Vagina (tissue), 2 donors: ENCODE results near the gene ZNF521.

Source experiments
- POLR2A ChIP-seq, 2 donors: fragments of 450-650 bp; IDR thresholded peaks; one replicate each; pipeline ENCODE4 v1.6.1; 2017; ENCODE audit warnings: antibody characterized with exemption in 2 of 2, mild to moderate bottlenecking in 2 of 2, moderate library complexity in 2 of 2
- POLR2AphosphoS5 ChIP-seq, 2 donors: sonication (generic); formaldehyde crosslinking; IDR thresholded peaks; one replicate each; pipeline ENCODE4 v1.9.0; 2017; ENCODE audit warnings: antibody characterized with exemption in 2 of 2, mild to moderate bottlenecking in 2 of 2, low read depth in 1 of 2; ENCODE audit not compliant: insufficient read depth in 1 of 2
- TF ChIP-seq, protein P1 (sequence below), 3 experiments: fragments of 450-650 bp in 2 of 3; fragments of 200-600 bp in 1 of 3; sonication (generic) in 1 of 3; IDR thresholded peaks; one replicate each; pipeline ENCODE4 v1.5.1; 2017 to 2019; ENCODE audit warnings: antibody characterized with exemption in 3 of 3, mild to moderate bottlenecking in 2 of 3, moderate library complexity in 2 of 3

- TF ChIP-seq POLR2A (IDR thresholded peaks at IDR 0.05) (no peak), POLR2AphosphoS5 (IDR thresholded peaks at IDR 0.05; ENCODE audit: insufficient read depth in 1 of 2, low read depth in 1 of 2) (no peak)
- TF ChIP-seq, protein P1, sequence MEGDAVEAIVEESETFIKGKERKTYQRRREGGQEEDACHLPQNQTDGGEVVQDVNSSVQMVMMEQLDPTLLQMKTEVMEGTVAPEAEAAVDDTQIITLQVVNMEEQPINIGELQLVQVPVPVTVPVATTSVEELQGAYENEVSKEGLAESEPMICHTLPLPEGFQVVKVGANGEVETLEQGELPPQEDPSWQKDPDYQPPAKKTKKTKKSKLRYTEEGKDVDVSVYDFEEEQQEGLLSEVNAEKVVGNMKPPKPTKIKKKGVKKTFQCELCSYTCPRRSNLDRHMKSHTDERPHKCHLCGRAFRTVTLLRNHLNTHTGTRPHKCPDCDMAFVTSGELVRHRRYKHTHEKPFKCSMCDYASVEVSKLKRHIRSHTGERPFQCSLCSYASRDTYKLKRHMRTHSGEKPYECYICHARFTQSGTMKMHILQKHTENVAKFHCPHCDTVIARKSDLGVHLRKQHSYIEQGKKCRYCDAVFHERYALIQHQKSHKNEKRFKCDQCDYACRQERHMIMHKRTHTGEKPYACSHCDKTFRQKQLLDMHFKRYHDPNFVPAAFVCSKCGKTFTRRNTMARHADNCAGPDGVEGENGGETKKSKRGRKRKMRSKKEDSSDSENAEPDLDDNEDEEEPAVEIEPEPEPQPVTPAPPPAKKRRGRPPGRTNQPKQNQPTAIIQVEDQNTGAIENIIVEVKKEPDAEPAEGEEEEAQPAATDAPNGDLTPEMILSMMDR (IDR thresholded peaks at IDR 0.05), result no peak
These were observed 47.6 kb upstream of the ZNF521 start for GRCh38 chr18:25399554-25399953.
